Peyer's patch (tissue), 4 donors: ENCODE measurements around the gene IGFBP4.

Experiments
- POLR2A ChIP-seq, 2 donors: fragments of 450-650 bp; IDR thresholded peaks; one replicate each; pipeline ENCODE4 v1.5.1; 2017; ENCODE audit warnings: antibody characterized with exemption in 2 of 2, mild to moderate bottlenecking in 2 of 2, moderate library complexity in 2 of 2
- TF ChIP-seq, protein P1 (sequence below), 6 experiments: fragments of 450-650 bp in 4 of 6; fragments of 200-600 bp in 2 of 6; sonication (generic) in 1 of 6; IDR thresholded peaks; one replicate each; pipeline ENCODE4 v1.5.1; 2017 to 2019; ENCODE audit warnings: antibody characterized with exemption in 6 of 6, mild to moderate bottlenecking in 3 of 6, moderate library complexity in 1 of 6

- TF ChIP-seq, protein P1, sequence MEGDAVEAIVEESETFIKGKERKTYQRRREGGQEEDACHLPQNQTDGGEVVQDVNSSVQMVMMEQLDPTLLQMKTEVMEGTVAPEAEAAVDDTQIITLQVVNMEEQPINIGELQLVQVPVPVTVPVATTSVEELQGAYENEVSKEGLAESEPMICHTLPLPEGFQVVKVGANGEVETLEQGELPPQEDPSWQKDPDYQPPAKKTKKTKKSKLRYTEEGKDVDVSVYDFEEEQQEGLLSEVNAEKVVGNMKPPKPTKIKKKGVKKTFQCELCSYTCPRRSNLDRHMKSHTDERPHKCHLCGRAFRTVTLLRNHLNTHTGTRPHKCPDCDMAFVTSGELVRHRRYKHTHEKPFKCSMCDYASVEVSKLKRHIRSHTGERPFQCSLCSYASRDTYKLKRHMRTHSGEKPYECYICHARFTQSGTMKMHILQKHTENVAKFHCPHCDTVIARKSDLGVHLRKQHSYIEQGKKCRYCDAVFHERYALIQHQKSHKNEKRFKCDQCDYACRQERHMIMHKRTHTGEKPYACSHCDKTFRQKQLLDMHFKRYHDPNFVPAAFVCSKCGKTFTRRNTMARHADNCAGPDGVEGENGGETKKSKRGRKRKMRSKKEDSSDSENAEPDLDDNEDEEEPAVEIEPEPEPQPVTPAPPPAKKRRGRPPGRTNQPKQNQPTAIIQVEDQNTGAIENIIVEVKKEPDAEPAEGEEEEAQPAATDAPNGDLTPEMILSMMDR (IDR thresholded peaks at IDR 0.05), result no peak
- no peak for TF ChIP-seq POLR2A (IDR thresholded peaks at IDR 0.05)
Measured at GRCh38 chr17:40448213-40448638, 5.0 kb downstream of the IGFBP4 start.
